IPS DF 4.7 (cell line): ENCODE measurements around the gene ZBTB24.

Source experiments
- DNase-seq: peaks from one replicate; pipeline ENCODE4 v3.0.0-alpha.2; 2013; ENCODE audit warnings: low spot score; ENCODE audit errors: extremely low read depth

The ZBTB24 gene

GRCh38 chr6:109498936-109499335, 15.9 kb upstream of the ZBTB24 start:
- no peak for DNase-seq

GRCh38 chr6:109498052-109498451, 15.0 kb upstream of the ZBTB24 start:
- no peak for DNase-seq

- no peak for DNase-seq
Measured at GRCh38 chr6:109496036-109496772, 13.2 kb upstream of the ZBTB24 start.

GRCh38 chr6:109493865-109494264, 10.8 kb upstream of the ZBTB24 start:
- DNase-seq, result no peak

GRCh38 chr6:109491207-109491938, 8.4 kb upstream of the ZBTB24 start:
- no peak for DNase-seq

GRCh38 chr6:109490713-109491112, 7.7 kb upstream of the ZBTB24 start:
- no peak for DNase-seq

GRCh38 chr6:109488001-109488400, 5.0 kb upstream of the ZBTB24 start:
- DNase-seq, result no peak

- no peak for DNase-seq
Measured at GRCh38 chr6:109486068-109486467, 3.0 kb upstream of the ZBTB24 start.

- no peak for DNase-seq
Measured at GRCh38 chr6:109485266-109485935, 2.4 kb upstream of the ZBTB24 start.

- no peak for DNase-seq
Measured at GRCh38 chr6:109484122-109484521, 1.1 kb upstream of the ZBTB24 start.

- DNase-seq, result no peak
Measured at GRCh38 chr6:109483735-109484057, 677 bp upstream of the ZBTB24 start.

- DNase-seq, result no peak
Measured at GRCh38 chr6:109480993-109481480, 2.0 kb downstream of the ZBTB24 start.

GRCh38 chr6:109478841-109479624, 4.0 kb downstream of the ZBTB24 start:
- DNase-seq, result no peak

- no peak for DNase-seq
Measured at GRCh38 chr6:109478222-109478805, 4.7 kb downstream of the ZBTB24 start.

GRCh38 chr6:109477725-109478124, 5.3 kb downstream of the ZBTB24 start:
- no peak for DNase-seq

GRCh38 chr6:109477184-109477583, 5.8 kb downstream of the ZBTB24 start:
- no peak for DNase-seq

- DNase-seq, result no peak
Measured at GRCh38 chr6:109475625-109476024, 7.4 kb downstream of the ZBTB24 start.

GRCh38 chr6:109474995-109475394, 8.0 kb downstream of the ZBTB24 start:
- no peak for DNase-seq

GRCh38 chr6:109473120-109473519, 9.9 kb downstream of the ZBTB24 start:
- no peak for DNase-seq

GRCh38 chr6:109472132-109472995, 10.7 kb downstream of the ZBTB24 start:
- DNase-seq, result no peak
